ENCODE data around the gene RMND5A. TPM values are rescaled to one million over a fixed set of nuclear protein-coding genes. Genes with fewer than 3 reads are reported as not detected.
"Not testable (repeated sequence)": the region's sequence is repeated elsewhere in the genome, so short reads cannot be mapped to it uniquely, and the experiment has no call there.

Gene RMND5A
- total RNA-seq, 1 donor from 2014 or later = 39.4 TPM

DNA sequence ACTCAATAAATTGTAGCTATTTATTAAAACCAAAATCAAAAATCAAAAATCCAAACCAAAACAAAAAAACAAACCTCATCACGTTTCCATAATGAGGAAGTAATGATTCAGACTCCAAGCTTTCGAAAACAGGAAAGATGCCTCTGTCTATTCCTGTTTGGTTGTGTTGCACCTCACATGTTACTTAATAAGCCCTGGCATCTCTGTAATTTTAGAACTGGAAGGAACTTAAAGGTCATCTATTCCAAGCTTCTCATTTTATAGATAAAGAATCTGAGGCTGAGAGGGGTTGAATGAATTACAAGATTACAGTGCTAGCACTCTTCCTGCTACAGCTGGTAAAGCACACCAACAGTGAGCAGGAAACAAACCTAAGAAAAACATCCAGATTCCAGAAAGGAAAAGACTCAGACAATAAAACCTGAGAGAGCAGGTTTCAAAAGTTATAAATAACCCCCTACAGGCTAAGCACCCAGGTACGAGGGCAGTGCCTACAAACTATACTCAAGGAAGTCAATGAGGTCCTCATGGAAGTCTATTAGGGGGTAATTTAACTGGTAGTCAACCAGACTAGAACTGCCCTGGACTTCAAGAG is 5.4 kb upstream of the RMND5A start:
- ATAC-seq = not testable (repeated sequence)

DNA sequence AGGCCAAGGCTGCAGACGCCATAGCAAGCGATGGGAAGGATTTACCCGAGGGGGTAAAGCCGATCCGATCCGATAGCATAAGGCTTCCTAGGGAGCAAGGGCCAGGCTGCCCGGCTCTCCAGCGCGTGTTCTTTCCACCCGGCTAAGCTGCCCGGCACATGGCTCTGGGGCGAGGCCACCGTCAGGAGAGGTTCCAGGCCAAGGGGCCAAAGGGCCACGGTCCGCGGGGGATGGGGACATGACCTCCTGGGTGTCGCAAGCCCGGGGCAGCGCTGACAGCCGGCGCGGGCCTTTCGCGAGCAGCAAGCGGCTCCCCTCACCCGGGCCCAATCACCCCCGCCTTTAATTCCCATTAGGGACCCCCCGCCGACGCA is 841 bp upstream of the RMND5A start:
- ATAC-seq = peak; percentile 22

DNA sequence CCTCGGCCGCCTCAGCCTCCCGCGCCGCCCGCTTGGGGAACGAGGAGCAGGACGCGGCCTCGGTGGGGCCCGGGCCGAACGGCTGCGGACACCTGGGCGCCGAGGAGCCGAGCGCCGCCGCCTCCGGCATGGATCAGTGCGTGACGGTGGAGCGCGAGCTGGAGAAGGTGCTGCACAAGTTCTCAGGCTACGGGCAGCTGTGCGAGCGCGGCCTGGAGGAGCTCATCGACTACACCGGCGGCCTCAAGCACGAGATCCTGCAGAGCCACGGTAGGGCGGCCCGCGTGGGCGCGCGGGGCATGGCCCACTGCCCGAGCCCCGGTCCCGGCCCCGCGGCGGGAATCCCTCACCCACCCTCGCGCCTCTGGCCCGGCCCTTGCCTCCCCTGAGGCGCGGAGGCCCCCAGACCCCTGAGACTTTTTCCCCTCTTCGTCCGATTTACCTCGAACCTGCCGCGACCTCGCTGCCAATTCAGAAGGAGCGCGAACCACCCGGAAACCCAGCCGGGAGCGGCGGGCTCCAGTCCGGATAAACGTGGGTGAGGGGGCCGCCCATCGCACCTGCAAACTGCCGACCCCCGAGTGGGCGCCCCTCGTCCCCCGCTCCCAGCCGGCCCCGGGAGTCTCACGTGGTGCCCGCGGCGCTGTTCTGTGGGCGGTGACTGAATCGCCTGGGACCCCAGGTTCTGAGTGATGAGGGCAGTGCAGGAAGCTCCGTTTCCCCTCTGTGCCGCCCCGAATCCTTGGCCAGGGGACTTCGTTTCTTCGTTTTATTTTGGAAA is 639 bp downstream of the RMND5A start:
- peak; percentile 26 for ATAC-seq

DNA sequence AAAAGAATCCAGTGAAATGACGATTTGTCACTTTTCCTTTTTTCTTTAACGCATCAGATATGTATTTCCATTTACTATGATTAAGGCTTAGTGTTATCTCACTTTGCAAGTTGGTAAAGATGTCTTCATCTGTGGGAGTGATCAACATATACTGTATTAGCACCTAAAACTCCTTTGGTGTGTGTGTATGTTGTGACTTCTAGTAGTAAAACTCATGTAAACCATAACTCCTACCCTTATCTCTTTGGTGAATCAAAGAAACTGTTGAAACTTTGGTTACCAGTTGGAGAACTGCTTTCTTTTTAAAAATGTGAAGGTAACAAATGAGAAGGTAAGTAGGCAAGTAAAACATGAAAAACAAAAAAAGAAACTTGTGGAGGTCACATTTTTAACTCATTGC is 5.6 kb downstream of the RMND5A start:
- not testable (repeated sequence) for ATAC-seq

DNA sequence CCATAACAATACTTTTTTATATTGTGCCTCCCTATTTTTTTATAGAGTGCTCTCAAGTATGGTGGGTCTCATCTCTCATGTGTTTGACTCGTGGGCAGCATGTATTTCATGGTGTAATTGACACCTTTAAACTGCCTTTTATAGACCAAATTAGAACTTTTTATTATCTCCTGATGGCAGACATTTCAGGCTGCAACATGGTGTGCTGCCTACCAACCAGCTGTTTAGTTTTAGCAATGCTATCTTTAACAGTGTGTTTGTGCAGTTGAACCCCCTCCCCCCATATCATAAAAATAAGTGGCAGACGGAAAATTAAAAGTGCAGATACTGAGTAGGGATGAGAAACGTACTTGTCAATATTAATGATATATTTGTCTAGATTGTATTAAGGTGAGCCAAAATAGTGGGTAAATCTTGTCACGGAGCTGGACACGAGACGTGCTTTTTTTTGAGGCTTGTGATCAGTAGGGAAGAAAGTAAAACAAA is 12.0 kb downstream of the RMND5A start:
- not testable (repeated sequence) for ATAC-seq

DNA sequence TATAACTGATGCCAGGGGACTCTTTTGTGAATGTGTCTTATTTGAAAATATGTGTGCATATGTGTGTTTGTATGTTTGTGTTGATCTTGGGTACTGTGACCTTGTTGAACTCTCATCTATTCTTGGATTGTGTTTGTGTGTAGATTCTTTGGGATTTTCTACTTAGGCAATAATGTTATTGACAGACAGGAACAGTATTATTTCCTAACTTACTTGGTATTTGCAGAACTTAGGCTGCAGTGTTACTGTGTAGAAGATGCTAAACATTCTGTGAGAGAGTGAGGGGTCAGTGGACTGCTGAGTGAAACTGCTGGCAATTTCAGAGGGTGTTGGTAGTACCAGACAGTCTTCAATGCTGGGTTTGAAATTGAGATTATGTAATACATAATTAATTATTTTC is 12.7 kb downstream of the RMND5A start:
- not testable (repeated sequence) for ATAC-seq

DNA sequence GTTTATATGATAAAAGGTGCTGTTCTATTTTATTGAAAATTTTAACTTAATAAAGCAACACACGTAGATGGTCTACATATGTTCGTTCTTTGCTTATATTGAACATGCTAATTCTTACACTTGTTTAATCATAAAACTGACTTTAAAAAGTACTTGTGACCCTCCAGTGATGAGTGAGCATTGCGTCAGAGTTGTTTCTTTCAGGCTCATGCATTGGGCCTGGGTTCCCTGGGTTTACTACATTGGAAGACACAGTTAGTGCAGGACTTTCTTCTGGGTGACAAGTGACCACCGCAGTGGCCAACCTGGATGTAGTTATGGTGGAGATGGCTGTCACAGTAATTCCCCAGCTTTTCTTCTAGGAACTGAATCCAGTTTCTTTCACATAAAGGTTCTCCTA is 13.4 kb downstream of the RMND5A start:
- not testable (repeated sequence) for ATAC-seq

DNA sequence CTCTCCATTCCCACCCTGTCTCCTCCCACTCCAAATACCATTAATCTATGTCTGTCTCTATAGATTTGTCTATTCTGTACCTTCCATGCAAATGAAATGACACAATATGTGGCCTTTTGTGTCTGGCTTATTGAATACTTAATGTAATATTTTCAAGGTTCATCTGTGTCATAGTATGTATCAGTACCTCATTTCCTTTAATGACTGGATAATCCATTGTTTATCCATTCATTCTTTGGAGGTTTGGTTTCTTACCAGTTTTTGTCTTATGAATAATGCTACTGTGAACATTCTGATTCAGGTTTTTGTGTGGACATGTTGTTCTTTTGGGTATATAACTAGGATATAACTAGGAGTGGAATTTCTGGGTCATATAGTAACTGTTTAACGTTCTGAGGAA is 14.8 kb downstream of the RMND5A start:
- ATAC-seq = peak; percentile 94

DNA sequence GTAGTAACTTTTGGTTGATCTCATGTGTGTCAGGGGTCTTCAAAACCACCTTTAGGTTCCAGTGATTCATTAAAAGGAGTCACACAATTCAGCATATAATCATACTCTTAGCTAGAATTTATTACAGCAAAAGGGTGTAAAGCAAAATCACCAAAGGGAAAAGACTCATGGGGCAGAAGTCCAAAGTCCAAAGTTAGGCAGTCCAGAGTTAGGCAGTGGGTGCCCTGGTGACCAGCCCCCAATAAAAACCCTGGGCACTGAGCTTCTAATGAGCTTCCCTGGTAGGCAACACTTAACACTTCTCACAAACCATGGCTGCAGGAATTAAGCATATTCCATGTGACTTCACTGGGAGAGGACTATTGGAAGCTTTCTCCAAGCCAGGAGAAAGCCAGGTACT is 19.4 kb downstream of the RMND5A start:
- ATAC-seq = not testable (repeated sequence)

DNA sequence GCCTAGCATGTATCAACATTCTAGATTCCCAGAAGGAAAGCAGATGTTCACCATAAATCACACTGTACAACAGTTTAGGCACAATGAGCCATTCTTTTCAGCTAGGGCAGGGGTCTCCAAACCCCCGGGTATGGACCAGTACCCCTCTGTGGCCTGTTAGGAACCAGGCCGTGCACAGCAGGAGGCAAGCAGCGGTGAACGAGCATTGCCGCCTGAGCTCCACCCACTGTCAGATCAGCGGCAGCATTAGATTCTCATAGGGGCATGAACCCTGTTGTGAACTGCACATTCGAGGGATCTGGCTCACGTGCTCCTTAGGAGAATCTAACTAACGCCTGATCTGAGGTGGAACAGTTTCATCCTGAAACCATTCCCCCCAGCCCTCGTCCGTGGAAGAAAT is 19.8 kb downstream of the RMND5A start:
- ATAC-seq = not testable (repeated sequence)

DNA sequence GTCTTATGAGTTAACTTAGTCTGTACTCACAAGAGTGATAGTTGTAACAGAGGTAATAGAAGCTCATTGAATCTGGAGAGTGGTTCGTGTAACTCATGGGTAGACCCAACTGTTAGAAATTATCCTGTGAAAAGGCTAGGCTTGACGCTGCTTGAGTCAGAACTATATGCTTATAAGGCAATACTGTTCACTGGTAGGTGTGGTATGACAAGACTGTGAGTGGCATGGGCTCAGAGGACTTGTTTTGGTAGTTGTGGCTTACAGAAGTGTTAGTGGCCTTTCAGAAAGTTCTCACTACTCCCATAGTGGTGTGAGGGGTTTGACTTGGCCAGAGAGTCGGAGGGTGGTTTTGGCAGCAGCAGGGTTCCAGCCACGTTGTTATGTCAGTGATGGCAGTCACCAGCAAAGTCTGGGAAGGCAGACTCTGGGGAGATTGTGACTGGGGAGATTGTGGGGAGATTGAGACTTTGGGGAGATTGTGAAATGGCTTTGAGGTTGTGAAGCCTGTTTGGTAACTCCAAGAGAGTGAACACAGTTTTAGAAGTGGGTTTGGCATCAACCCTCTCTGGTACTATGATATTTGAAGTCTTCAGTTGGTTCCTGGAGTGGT is 21.9 kb downstream of the RMND5A start:
- ATAC-seq = peak; percentile 81

DNA sequence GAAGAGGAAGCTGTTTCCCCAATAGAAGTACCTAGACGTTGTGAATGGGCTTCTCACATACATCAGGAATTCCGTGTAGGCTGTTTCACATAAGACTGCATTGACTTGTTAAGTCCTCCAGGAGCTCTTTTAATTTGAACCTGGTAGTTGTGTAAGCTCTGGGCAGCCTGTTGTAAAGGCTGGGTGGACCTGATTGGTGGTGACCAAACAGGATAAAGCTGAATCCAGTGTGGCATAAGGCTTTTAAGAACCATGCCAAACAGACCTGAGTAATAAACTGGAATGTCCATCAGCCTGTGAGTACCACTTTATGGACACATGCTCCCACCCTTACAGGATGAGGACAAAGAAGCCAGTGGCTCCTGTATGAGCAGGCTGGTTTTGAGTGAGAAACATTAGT is 24.1 kb downstream of the RMND5A start:
- peak; percentile 72 for ATAC-seq

DNA sequence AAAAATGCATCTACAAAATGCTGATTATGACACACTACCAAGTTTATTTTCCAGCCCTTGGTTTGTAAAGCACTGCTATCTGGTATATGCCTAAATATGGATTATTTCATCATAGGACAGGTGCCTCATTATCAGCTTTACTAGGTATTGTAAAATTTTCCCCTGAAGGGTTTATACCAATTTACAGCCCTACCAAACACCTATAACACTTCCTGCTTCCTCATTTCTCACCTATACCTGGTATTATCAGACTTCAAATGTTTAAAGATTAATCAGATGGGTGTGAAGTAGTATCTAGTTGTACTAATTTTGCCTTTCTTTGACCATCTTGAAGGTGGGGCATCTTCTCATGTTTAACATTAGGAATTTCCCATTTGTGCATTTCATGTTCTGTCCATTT is 26.8 kb downstream of the RMND5A start:
- ATAC-seq = peak; percentile 14

DNA sequence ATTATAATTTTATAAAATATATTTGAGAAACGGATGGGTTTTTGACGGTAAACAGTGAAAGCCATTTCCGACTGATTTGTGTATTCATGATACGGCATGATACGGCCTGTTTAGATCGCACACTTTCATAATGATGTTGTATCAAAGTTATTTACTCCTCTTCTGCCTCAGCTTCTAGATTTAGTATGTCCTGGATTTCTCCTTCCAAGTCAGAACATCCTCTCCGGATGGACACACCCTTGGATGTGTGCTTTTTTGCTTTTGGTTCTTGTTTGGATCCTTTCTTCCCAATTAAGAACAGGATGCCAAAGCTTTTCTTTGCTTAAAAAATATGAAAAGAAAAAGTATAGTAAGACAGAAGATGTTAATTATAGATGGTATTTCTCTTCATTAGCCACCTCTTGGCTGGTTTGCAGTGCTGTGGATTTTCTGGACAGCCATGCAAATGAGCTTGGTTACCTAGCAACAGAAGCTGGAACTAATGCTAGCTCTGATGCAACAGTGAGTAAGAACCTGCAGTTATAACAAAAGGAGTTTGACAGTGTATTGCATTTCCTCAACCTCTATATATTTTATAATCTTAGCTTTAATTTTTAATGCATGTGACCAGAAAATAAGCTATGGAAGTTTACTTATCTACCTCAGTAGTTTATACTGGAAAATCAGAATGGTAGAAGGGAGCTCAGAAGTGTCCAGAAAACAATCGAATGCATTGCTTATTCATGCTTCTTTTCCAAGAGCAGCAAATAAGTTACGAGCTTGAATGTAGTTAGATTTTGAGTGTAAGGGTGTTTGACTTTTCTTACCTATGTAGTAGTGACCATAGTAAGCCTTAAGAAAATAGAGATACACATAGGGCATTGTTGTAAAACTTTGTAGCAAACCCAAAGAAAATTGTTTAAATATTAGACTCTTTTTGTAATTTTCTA is 27.9 kb downstream of the RMND5A start:
- peak; percentile 85 for ATAC-seq

DNA sequence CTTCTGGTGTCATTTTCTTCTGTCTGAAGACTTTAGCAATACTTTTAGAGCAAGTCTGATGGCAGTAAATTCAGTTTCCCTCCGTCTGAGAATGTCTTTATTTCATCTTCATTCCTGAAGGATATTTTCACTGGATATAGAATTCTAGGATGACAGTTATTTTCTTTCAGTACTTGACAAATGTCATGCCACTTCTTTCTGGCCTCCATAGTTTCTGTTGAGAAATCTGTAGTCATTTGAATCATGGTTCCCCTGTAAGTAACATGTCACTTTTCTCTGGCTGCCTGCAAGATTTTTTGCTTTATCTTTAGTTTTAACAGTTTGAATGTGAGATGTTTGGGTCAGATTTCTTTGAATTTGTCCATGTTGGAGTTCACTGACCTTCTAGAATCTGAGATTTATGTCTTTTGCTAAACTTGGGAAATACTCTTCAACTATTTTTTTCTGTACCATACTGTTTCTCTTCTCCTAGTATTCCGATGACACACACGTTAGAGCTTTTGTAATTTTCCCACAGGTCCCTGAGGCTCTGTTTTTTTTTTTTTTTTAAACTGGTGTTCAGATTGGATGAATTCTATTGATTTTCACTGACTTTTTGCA is 30.2 kb downstream of the RMND5A start:
- ATAC-seq = no peak

DNA sequence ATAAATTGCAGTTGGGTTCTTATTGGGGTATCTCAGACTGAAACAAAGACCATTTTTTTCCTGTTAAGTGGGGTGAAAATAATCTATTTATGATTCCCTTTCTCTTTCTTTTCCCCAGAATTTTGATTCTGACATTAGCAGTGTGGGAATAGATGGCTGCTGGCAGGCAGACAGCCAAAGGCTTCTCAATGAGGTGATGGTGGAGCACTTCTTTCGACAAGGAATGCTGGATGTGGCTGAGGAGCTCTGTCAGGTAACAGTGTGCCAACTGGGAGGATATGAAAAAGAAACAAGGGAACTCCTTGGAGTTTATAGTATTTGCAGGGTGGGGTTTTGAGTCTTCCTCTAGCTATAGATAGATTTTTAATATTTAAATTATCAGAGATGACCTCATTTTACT is 31.7 kb downstream of the RMND5A start:
- ATAC-seq = no peak

DNA sequence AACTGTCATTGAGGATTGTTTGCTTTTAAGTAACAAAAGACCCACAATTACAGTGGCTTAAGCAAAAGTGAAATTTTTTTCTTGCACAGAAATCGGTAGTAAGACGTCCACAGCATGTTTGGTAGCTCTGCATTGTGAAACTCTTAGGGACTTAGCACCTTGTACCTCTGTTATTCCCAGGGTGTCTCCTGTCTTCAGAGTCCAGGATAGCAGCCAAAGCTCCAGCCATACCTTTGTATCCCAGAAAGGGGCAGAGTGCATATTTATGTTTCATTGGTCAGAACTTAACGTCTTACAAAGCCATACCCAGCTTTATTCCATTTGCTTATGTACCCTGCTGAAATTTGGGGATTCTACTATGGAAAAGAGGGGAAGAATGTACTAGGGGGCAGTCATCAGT is 32.8 kb downstream of the RMND5A start:
- no peak for ATAC-seq

DNA sequence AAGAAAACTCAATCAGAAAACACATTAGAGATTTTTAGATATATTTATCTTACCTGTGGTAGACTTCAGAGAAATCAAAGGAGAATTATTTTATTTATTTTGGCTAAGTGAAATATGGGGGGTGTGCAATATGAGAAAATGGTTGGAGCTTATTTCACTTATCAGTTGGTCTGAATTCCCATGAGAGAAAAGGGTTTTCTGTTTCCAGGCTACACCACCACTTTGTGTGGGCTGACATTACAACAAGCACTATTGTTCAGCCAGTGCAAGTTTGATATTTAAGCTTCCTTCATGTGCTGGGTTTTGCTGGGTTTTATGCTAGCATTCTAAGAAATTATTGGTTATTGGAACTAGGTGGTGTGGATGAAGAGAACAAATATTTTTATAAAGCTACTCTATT is 33.5 kb downstream of the RMND5A start:
- ATAC-seq = no peak

DNA sequence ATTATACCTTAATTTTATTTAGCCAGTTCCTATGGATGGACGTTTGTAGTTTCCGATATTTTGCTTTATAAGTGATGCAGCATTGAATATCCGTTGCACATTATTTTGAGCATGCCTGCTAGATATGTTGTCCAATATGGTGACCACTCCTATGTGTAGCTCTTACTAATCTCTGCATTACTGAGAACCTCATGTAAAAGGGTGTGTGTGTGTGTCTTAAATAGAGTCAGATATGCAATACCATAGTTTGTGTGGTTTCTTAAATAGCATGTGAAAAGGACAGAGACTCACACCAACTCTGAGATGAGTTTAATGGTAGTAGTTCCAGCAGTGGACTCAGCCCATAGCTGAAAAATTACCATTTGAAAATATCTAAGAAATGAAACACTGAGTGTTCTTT is 38.3 kb downstream of the RMND5A start:
- ATAC-seq = no peak

DNA sequence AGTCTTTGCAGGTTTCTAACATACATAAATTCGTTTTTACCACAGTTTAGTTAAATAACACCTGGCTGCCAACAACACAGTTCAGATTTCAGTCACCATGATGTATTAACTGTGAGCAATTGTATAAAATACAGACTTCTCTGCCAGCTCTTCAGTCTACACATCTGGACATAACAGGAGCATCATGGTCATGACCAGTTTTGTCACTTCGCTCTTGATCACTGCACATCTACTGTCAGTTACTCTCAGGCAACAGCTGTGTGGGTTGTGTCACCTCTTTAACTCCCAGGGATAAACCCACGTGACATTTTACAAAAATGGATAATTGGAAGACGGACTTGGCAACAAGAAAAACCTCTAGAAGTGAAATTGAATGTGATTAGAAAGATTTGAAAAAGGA is 40.3 kb downstream of the RMND5A start:
- ATAC-seq = no peak

DNA sequence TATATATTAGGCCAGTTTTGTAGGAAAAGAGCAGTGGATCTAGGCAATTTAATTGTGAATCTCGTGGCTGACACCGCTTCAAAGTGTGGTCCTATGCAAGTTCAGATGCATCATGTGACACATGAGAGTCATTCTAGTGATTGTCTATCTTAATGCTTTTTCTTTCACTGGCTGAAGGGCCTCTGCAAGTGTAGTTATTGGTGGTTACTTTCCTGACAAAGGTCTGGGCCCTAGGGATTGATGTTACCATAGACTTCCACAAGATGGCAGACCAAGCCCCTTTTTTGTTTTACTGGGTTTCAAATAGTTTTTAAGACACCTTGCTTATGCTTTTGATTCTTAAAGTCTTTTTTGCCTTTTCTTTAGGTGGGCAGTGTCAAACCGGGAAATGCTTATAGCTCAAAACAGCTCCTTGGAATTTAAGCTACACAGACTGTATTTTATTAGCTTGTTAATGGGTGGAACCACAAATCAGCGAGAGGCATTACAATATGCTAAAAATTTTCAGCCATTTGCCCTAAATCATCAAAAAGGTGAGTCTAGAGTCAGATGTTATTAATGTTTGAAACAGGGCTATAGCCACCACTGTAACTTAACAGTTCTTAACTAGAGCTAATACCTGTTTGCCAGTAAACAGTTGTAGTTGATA is 44.7 kb downstream of the RMND5A start:
- peak; percentile 57 for ATAC-seq

DNA sequence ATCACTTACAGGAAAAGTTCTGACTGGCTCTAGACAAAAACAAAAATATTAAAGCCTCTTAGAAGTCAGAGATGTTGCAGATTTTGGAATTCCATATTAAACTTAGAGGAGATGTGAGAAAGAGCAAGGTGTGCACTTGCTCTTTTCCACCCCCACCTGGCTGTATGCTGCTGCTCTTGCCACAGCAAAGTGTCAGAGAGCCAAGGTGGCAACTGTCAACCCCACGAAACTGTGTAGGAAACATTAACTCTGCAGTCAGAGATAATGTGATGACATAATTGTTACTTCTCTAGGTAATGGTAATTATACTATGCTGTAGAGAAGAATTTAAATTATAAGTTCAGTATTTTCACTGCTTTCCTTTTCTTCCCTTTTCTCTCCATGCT is 45.2 kb downstream of the RMND5A start:
- no peak for ATAC-seq

Measured in esophagus mucosa (tissue), 1 donor.